CD14-positive monocyte (primary cell): Measurements from ENCODE around the gene GYPB. TPM values are rescaled to one million over a fixed set of nuclear protein-coding genes. Genes with fewer than 3 reads are reported as not detected.
"Not testable (repeated sequence)": the region's sequence is repeated elsewhere in the genome, so short reads cannot be mapped to it uniquely, and the experiment has no call there.

Experiments used
- DNase-seq, 3 donors: peaks; one replicate each; pipeline ENCODE4 v3.0.0-alpha.2; 2011 to 2022
- H2AFZ ChIP-seq: 2 replicates; pipeline ENCODE4 v1.6.0; 2012; ENCODE audit warnings: mild to moderate bottlenecking, low read depth, low read length, inconsistent platforms; ENCODE audit not compliant: insufficient read depth, poor library complexity, severe bottlenecking
- H3K27ac ChIP-seq, 2 donors: 1 replicate in 1 of 2; 2 replicates in 1 of 2; pipeline ENCODE4 v1.5.1; 2012 to 2013; ENCODE audit warnings: low read length in 2 of 2, control low read depth in 1 of 2, inconsistent platforms in 1 of 2, low read depth in 1 of 2, mild to moderate bottlenecking in 1 of 2
- H3K27me3 ChIP-seq, 2 donors: one replicate each; pipeline versions ENCODE4 v1.6.0 to v1.6.1; 2011 to 2013; ENCODE audit warnings: low read length in 2 of 2; ENCODE audit not compliant: control insufficient read depth in 2 of 2, insufficient read depth in 2 of 2
- H3K36me3 ChIP-seq, 2 donors: replicated peaks in 1 of 2; 1 replicate in 1 of 2; 2 replicates in 1 of 2; pipeline versions ENCODE4 v1.5.1 to v1.6.1; 2012 to 2013; ENCODE audit warnings: low read length in 2 of 2, control low read depth in 1 of 2, inconsistent platforms in 1 of 2, mild to moderate bottlenecking in 1 of 2; ENCODE audit not compliant: insufficient read depth in 2 of 2, control insufficient read depth in 1 of 2
- H3K4me1 ChIP-seq, 2 donors: 1 replicate in 1 of 2; 2 replicates in 1 of 2; pipeline versions ENCODE4 v1.5.1 to v1.6.1; 2012 to 2013; ENCODE audit warnings: low read length in 2 of 2, control low read depth in 1 of 2, inconsistent platforms in 1 of 2, mild to moderate bottlenecking in 1 of 2, moderate library complexity in 1 of 2; ENCODE audit not compliant: insufficient read depth in 2 of 2, control insufficient read depth in 1 of 2
- H3K4me2 ChIP-seq: replicated peaks from 2 replicates; pipeline ENCODE3; 2012; ENCODE audit warnings: low read length, moderate library complexity, mild to moderate bottlenecking; ENCODE audit not compliant: poor library complexity, severe bottlenecking; ENCODE audit errors: extremely low read depth
- H3K4me3 ChIP-seq, 3 experiments: fragments of 200-600 bp in 1 of 3; sonication (generic) in 1 of 3; replicated peaks in 1 of 3; 1 replicate in 2 of 3; 2 replicates in 1 of 3; pipeline ENCODE4 v1.5.1; 2011 to 2013; ENCODE audit warnings: low read length in 3 of 3, mild to moderate bottlenecking in 3 of 3, control low read depth in 2 of 3, low read depth in 2 of 3, inconsistent platforms in 1 of 3, moderate library complexity in 1 of 3
- H3K79me2 ChIP-seq: 2 replicates; pipeline ENCODE4 v1.6.0; 2012; ENCODE audit warnings: mild to moderate bottlenecking, control low read depth, inconsistent platforms, low read length, moderate library complexity; ENCODE audit not compliant: insufficient read depth
- H3K9ac ChIP-seq: 2 replicates; pipeline ENCODE4 v1.6.0; 2017; ENCODE audit warnings: low read length, mild to moderate bottlenecking; ENCODE audit not compliant: insufficient read depth, poor library complexity, severe bottlenecking
- H3K9me3 ChIP-seq, 2 donors: replicated peaks in 1 of 2; 1 replicate in 1 of 2; 2 replicates in 1 of 2; pipeline versions ENCODE4 v1.5.1 to v1.6.1; 2012 to 2013; ENCODE audit warnings: low read length in 2 of 2, control low read depth in 1 of 2; ENCODE audit not compliant: control insufficient read depth in 1 of 2, insufficient read depth in 1 of 2
- H4K20me1 ChIP-seq: 2 replicates; pipeline ENCODE4 v1.6.0; 2012; ENCODE audit warnings: mild to moderate bottlenecking, low read length, control low read depth, moderate library complexity; ENCODE audit not compliant: insufficient read depth
- H3K27ac Mint-ChIP-seq, 7 donors: one replicate each; pipeline ENCODE4 v1.8.0; 2020; ENCODE audit warnings: mild to moderate bottlenecking in 7 of 7, mixed read lengths in 7 of 7, moderate library complexity in 6 of 7, inconsistent platforms in 2 of 7
- H3K27me3 Mint-ChIP-seq, 3 donors: one replicate each; pipeline ENCODE4 v1.8.0; 2021 to 2022; ENCODE audit warnings: low read depth in 3 of 3, mild to moderate bottlenecking in 3 of 3, mixed read lengths in 3 of 3, moderate library complexity in 3 of 3, inconsistent platforms in 1 of 3
- H3K36me3 Mint-ChIP-seq, 2 donors: one replicate each; pipeline ENCODE4 v1.8.0; 2020; ENCODE audit warnings: mixed read lengths in 2 of 2, inconsistent platforms in 1 of 2, mild to moderate bottlenecking in 1 of 2
- H3K4me1 Mint-ChIP-seq: one replicate; pipeline ENCODE4 v1.8.0; 2020; ENCODE audit warnings: mild to moderate bottlenecking, mixed read lengths
- H3K4me3 Mint-ChIP-seq, 2 donors: one replicate each; pipeline ENCODE4 v1.8.0; 2020; ENCODE audit warnings: mild to moderate bottlenecking in 2 of 2, mixed read lengths in 2 of 2, moderate library complexity in 1 of 2
- H3K9me3 Mint-ChIP-seq, 7 donors: one replicate each; pipeline ENCODE4 v1.8.0; 2020 to 2022; ENCODE audit warnings: mixed read lengths in 7 of 7, mild to moderate bottlenecking in 6 of 7, moderate library complexity in 6 of 7, inconsistent platforms in 2 of 7
- WGBS: methylation state at CpG from one replicate; pipeline ENCODE4 v1.1.5; 2013; ENCODE audit warnings: missing lambda C conversion rate; ENCODE audit not compliant: insufficient coverage; 5-methylcytosine and 5-hydroxymethylcytosine counted together
- intact Hi-C, 2 donors: fragments of 100-400 bp; cut with micrococcal nuclease; formaldehyde crosslinking; loops; one replicate each; pipeline versions ENCODE4 v1.15.0 to v1.15.1; 2023
- polyA plus RNA-seq, 3 donors: library from polyadenylated mRNA; depleted of rRNA in 1 of 3; unstranded in 2 of 3; stranded (reverse) in 1 of 3; fragments of 300-500 nt in 2 of 3; fragments of >200 nt in 1 of 3; fragmentation: Illumina TruSeq in 2 of 3; gene quantifications; 1 replicate in 2 of 3; 2 replicates in 1 of 3; pipeline ENCODE4 v1.2.3, GENCODE V29; 2012 to 2021

GYPB gene
- polyA plus RNA-seq, 3 donors = not detected

DNA sequence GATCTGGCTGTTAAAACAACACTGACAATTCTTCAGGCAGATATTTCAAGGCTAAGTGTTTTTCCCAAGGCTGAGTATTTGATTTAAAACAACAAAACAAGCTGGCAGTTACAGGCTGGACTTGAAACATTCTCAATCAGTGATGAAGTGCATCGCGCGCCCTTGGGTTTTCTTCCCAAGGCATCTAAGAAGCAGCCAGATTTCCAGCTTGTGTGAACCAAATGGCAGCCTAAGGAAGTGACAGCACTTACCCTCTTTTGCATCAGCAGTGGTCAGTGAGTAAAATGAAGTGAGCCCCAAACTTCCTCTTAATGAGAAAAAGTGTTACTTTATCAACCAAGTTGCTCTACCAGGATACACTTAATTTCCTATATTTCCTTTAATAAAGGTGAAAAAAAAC is 12.2 kb upstream of the GYPB start:
- H3K27ac ChIP-seq, H3K4me3 Mint-ChIP-seq, H3K4me1 ChIP-seq, H3K4me3 ChIP-seq, H3K4me2 ChIP-seq, H3K79me2 ChIP-seq, H3K36me3 Mint-ChIP-seq, H3K9me3 ChIP-seq, H3K9me3 Mint-ChIP-seq, H3K27me3 Mint-ChIP-seq, H3K9ac ChIP-seq, H3K36me3 ChIP-seq, H2AFZ ChIP-seq, H3K27me3 ChIP-seq, H3K27ac Mint-ChIP-seq, H4K20me1 ChIP-seq, intact Hi-C loops, DNase-seq: not testable (repeated sequence)
- H3K4me1 Mint-ChIP-seq = peaks cover 11% of the 10 kb centered on the region
- WGBS = no CpG with 5 or more reads among the region's 3 CpGs

DNA sequence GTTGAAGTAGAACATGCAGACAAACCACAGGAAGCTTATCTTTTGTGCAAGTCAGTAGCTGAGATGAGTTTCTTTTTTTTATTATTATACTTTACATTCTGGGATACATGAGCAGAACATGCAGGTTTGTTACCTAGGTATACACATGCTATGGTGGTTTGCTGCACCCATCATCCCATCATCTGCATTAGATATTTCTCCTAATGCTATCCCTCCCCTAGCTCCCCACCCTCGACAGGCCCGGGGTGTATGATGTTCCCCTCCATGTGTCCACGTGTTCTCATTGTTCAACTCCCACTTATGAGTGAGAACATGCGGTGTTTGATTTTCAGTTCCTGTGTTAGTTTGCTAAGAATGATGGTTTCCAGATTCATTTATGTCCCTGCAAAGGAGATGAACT is 11.5 kb upstream of the GYPB start:
- H3K4me1 Mint-ChIP-seq = peaks cover 11% of the 10 kb centered on the region
- H3K27me3 ChIP-seq, H3K27ac ChIP-seq, H3K4me3 Mint-ChIP-seq, H3K79me2 ChIP-seq, intact Hi-C loops, H3K27ac Mint-ChIP-seq, H4K20me1 ChIP-seq, H3K4me3 ChIP-seq, H3K4me1 ChIP-seq, DNase-seq, H3K36me3 ChIP-seq, H3K9me3 ChIP-seq, H2AFZ ChIP-seq, H3K9ac ChIP-seq, H3K27me3 Mint-ChIP-seq, H3K36me3 Mint-ChIP-seq, H3K4me2 ChIP-seq, H3K9me3 Mint-ChIP-seq: not testable (repeated sequence)
- no CpG with 5 or more reads among the region's 4 CpGs for WGBS

DNA sequence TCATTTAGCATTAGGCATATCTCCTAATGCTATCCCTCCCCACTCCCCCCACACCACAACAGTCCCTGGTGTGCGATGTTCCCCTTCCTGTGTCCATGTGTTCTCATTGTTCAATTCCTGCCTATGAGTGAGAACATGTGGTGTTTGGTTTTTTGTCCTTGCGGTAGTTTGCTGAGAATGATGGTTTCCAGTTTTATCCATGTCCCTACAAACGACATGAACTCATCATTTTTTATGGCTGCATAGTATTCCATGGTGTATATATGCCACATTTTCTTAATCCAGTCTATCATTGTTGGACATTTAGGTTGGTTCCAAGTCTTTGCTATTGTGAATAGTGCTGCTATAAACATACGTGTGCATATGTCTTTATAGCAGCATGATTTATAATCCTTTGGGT is 7.5 kb upstream of the GYPB start:
- H3K4me1 ChIP-seq, H3K9ac ChIP-seq, H3K4me3 ChIP-seq, DNase-seq, H3K36me3 ChIP-seq, H3K4me1 Mint-ChIP-seq, intact Hi-C loops, H3K4me2 ChIP-seq, H3K27ac Mint-ChIP-seq, H3K27ac ChIP-seq, H3K27me3 ChIP-seq, H3K9me3 Mint-ChIP-seq, H3K4me3 Mint-ChIP-seq, H3K9me3 ChIP-seq, H2AFZ ChIP-seq, H3K79me2 ChIP-seq, H3K27me3 Mint-ChIP-seq, H4K20me1 ChIP-seq, H3K36me3 Mint-ChIP-seq: not testable (repeated sequence)
- WGBS = no CpG with 5 or more reads among the region's 4 CpGs

DNA sequence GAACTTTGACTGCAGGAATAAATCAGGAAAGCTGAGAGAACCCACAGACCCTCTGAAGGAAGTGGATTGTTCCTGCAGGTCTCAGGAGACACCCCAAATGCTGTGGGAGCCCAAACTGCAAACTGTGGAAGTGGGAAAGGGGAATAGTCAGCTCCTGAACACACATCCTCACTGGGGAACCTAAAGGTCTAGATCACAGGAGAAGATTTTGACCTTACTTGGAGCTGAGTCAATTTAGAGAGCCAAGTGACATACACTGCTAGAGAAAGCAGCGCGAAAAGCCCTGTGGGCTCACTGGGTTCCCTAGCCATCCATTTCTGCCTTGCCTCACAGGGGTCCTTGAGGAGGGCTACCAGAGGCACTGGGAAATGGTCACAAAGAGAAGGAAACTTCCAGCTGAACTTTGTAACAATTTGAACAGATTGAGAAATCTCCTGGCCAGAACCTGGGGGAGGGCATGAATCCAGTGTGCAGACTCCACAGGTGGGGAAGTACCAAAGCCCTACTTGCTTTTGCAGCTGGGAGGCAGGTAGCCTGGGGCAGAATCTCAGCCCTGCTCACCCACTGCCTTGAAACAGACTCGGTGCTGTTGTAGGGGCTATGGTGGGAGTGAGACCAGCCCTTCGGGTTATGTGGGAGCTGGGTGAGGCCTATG is 5.3 kb upstream of the GYPB start:
- H3K27me3 ChIP-seq, H4K20me1 ChIP-seq, H2AFZ ChIP-seq, H3K4me3 Mint-ChIP-seq, H3K9ac ChIP-seq, intact Hi-C loops, H3K27ac Mint-ChIP-seq, H3K27me3 Mint-ChIP-seq, H3K9me3 Mint-ChIP-seq, H3K9me3 ChIP-seq, H3K4me3 ChIP-seq, H3K4me1 ChIP-seq, H3K36me3 Mint-ChIP-seq, DNase-seq, H3K27ac ChIP-seq, H3K4me2 ChIP-seq, H3K4me1 Mint-ChIP-seq, H3K79me2 ChIP-seq, H3K36me3 ChIP-seq: not testable (repeated sequence)
- WGBS = 100% methylated on average over 2 of the region's 4 CpGs
